Thoracic aorta (tissue), 2 donors: Measurements from ENCODE around the gene RBM15B. TPM values are rescaled to one million over a fixed set of nuclear protein-coding genes. Genes with fewer than 3 reads are reported as not detected.
A peak's percentile ranks its signal among the peaks of the same experiment; 100 is the strongest.
"Not testable (repeated sequence)": the region's sequence is repeated elsewhere in the genome, so short reads cannot be mapped to it uniquely, and the experiment has no call there.

Experiments
- ATAC-seq: fragments of 150-250 bp; one replicate; pipeline ENCODE4 v1.8.0; 2017; ENCODE audit warnings: low read depth; ENCODE audit not compliant: insufficient number of reproducible peaks, low FRiP score
- DNase-seq: peaks from one replicate; pipeline ENCODE4 v3.0.0-alpha.2; 2020; ENCODE audit warnings: low spot score
- H3K27ac ChIP-seq, 2 donors: fragments of 200-600 bp; sonication (generic); 1 replicate in 1 of 2; 2 replicates in 1 of 2; pipeline ENCODE4 v1.5.1; 2016; ENCODE audit warnings: mild to moderate bottlenecking in 2 of 2, moderate library complexity in 2 of 2
- H3K27me3 ChIP-seq: fragments of 200-600 bp; sonication (generic); replicated peaks from 2 replicates; pipeline ENCODE4 v1.6.0; 2016; ENCODE audit warnings: mild to moderate bottlenecking; ENCODE audit not compliant: insufficient read depth
- H3K36me3 ChIP-seq: fragments of 200-600 bp; sonication (generic); one replicate; pipeline ENCODE4 v1.5.1; 2016
- H3K4me1 ChIP-seq, 2 donors: fragments of 200-600 bp; sonication (generic); 1 replicate in 1 of 2; 2 replicates in 1 of 2; pipeline versions ENCODE4 v1.5.1 to v1.6.0; 2016; ENCODE audit warnings: low read depth in 2 of 2, mild to moderate bottlenecking in 1 of 2; ENCODE audit not compliant: control insufficient read depth in 1 of 2
- H3K4me3 ChIP-seq: fragments of 200-600 bp; sonication (generic); 2 replicates; pipeline ENCODE4 v1.5.1; 2016; ENCODE audit warnings: mild to moderate bottlenecking
- H3K9me3 ChIP-seq: fragments of 200-600 bp; sonication (generic); 2 replicates; pipeline ENCODE4 v1.5.1; 2016
- CTCF ChIP-seq: fragments of 200-600 bp; sonication (generic); IDR thresholded peaks from one replicate; pipeline ENCODE4 v1.5.1; 2019; ENCODE audit warnings: antibody characterized with exemption
- total RNA-seq, 2 donors: library from RNA; depleted of rRNA; stranded (reverse); fragments of >200 nt; gene quantifications; one replicate each; pipeline versions ENCODE4 v1.1.0 to v1.2.3, GENCODE V29; 2016

The RBM15B gene
- total RNA-seq, 2 donors from 2014 or later, result 28.3 to 38.0 TPM

- DNase-seq (no peak), ATAC-seq (no peak)
- no peak for TF ChIP-seq CTCF
- H3K36me3 ChIP-seq, result no peaks in the 10 kb centered on the region
- no peak overlapping the region for H3K27ac ChIP-seq
- no peaks in the 10 kb centered on the region for H3K4me1 ChIP-seq
- no peak overlapping the region for H3K4me3 ChIP-seq
- no peaks in the 10 kb centered on the region for H3K9me3 ChIP-seq
- H3K27me3 ChIP-seq, result no peaks in the 10 kb centered on the region
Observed at GRCh38 chr3:51360806-51361205, 30.3 kb upstream of the RBM15B start.

GRCh38 chr3:51361746-51362145 is 29.3 kb upstream of the RBM15B start:
- H3K9me3 ChIP-seq, result no peaks in the 10 kb centered on the region
- H3K36me3 ChIP-seq, result no peaks in the 10 kb centered on the region
- H3K4me3 ChIP-seq, result no peak overlapping the region
- H3K4me1 ChIP-seq, result no peaks in the 10 kb centered on the region
- no peak for TF ChIP-seq CTCF
- ATAC-seq (no peak), DNase-seq (no peak)
- no peak overlapping the region for H3K27ac ChIP-seq
- no peaks in the 10 kb centered on the region for H3K27me3 ChIP-seq

GRCh38 chr3:51362476-51362875 is 28.6 kb upstream of the RBM15B start:
- TF ChIP-seq CTCF, result no peak
- no peaks in the 10 kb centered on the region for H3K9me3 ChIP-seq
- no peak overlapping the region for H3K4me3 ChIP-seq
- H3K27ac ChIP-seq, result no peak overlapping the region
- no peak for ATAC-seq
- H3K4me1 ChIP-seq, result no peaks in the 10 kb centered on the region
- H3K36me3 ChIP-seq, result no peaks in the 10 kb centered on the region
- H3K27me3 ChIP-seq, result no peaks in the 10 kb centered on the region
- no peak for DNase-seq

- ATAC-seq, H3K9me3 ChIP-seq, H3K4me3 ChIP-seq, H3K36me3 ChIP-seq, DNase-seq, H3K4me1 ChIP-seq, H3K27ac ChIP-seq, H3K27me3 ChIP-seq: not testable (repeated sequence)
Observed at GRCh38 chr3:51368276-51368675, 22.8 kb upstream of the RBM15B start.

GRCh38 chr3:51371943-51372557 is 19.0 kb upstream of the RBM15B start:
- peak; percentile 67 for TF ChIP-seq CTCF
- peak; percentile 60 for ATAC-seq

More at GRCh38 chr3:51371943-51372557, 19.0 kb upstream of the RBM15B start:
- no peaks in the 10 kb centered on the region for H3K9me3 ChIP-seq
- no peaks in the 10 kb centered on the region for H3K4me1 ChIP-seq
- no peak for DNase-seq
- no peak overlapping the region for H3K27ac ChIP-seq
- H3K36me3 ChIP-seq, result no peaks in the 10 kb centered on the region
- no peak overlapping the region for H3K4me3 ChIP-seq
- H3K27me3 ChIP-seq, result no peaks in the 10 kb centered on the region
